NCI-H2171 treated with DMSO at 0.1 percent for 48 hours (cell line): Measurements from ENCODE around the gene SLC47A2.
"Not testable (repeated sequence)": the region's sequence is repeated elsewhere in the genome, so short reads cannot be mapped to it uniquely, and the experiment has no call there.

Source experiments
- DNase-seq: peaks from one replicate; lab custom pipeline; 2025; lab: John Stamatoyannopoulos, UW

The SLC47A2 gene

DNA sequence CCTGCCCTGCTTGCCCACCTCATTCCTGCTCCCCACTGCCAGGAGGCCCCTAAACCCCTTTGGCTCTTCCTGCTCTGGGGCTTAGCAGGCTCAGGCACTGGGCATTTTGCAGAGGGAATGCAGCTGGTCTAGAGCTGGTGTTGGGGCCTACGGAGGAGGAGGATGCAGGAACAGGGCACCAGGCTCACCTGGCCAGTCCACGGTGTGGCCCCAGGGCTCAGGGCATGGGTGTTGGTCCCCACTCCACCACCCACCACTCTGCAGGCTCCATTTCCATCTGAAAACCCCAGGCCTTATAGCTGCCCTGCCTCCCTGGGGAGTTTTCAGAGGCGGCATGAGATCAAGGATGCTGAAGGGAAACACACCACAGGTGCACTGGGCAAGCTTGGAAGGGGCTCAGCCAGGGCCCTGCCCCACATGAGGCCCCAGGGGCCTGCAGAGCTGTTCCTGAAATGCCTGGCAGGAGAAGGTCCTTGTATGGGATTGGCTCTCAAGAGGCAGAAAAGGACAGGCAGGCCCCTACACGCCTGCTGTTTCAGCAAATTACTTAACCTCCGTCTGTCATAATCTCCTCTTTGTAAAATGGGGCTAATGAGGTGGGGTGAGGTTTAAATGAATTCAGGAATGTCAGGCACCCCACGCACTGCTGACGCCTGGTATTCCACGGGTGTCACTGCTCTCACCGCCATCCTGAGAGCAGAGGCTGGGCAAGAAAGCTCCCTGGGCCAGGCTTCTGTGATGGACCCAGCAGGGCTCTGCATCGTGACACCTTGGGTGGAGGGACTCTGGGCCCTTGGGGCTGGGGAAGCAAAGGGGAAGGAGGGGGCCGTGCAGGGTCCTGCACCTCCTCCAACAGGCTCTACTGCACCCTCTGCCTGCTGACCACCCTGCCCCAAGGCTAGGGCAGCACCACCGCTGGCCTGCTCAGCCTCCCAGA is 9.3 kb downstream of the SLC47A2 start:
- DNase-seq: peak; percentile 98

DNA sequence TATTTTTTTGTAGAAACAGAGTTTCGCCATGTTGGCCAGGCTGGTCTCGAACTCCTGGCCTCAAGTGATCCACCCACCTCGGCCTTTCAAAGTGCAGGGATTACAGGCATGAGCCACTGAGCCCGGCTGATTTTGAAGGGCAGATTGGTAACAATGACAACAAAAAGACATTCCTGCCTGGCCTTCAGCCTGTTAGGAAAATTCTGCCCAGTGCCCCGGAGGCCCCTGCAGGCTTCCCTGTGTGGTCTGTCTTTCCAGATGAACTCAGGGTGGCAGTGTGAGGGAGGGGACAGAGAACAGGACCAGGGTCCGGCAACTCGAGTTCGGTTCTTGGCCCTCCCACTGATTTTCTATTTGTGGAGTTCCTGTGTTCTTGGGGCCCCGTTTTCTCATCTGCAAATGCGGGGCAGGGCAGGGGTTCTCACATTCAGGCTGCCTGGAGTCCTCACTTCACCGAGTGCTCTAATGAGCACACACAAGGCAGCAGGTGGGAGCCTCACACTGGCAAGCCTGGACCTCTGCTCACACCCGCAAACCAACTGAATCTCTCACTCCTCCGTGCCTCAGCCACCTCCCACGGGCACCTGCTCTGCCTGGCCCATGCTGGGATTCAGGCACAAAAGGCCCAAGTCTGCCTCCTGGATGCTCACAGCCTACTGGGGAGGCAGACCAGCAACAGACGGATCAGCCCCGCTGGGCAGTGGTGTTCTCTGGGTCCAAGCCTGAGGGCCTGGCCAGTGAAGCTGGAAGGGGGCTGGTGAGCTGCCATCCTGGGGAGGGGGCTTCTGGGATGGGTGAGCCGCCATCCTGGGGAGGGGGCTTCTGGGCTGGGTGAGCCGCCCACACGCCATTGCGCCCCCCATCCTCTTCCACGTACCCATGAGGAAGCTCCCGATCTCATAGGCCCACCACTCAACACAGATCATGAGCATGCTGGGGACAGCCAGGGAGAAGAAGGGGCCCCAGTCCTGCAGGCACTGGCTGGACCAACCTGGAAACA is 10.3 kb downstream of the SLC47A2 start:
- DNase-seq: peak; percentile 78

DNA sequence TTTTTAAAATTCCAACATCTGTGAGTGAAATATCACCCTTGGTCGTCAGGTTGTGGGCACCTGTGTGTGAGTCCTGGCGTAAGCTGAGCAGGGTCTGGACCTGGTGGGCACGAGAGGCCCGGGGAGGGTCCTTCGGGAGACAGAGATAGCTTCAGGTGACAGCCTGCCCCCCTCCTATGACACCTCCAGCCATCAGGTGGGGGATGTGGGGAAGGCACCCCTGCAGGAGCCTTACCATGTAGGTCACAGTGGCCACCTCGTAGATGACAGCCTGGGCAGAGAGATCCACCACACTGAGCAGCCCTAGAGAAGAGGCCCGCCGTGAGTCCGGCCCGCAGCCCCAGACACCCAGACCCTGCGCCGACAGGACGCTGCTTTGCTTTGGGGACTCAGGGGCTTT is 11.2 kb downstream of the SLC47A2 start:
- DNase-seq: no peak

DNA sequence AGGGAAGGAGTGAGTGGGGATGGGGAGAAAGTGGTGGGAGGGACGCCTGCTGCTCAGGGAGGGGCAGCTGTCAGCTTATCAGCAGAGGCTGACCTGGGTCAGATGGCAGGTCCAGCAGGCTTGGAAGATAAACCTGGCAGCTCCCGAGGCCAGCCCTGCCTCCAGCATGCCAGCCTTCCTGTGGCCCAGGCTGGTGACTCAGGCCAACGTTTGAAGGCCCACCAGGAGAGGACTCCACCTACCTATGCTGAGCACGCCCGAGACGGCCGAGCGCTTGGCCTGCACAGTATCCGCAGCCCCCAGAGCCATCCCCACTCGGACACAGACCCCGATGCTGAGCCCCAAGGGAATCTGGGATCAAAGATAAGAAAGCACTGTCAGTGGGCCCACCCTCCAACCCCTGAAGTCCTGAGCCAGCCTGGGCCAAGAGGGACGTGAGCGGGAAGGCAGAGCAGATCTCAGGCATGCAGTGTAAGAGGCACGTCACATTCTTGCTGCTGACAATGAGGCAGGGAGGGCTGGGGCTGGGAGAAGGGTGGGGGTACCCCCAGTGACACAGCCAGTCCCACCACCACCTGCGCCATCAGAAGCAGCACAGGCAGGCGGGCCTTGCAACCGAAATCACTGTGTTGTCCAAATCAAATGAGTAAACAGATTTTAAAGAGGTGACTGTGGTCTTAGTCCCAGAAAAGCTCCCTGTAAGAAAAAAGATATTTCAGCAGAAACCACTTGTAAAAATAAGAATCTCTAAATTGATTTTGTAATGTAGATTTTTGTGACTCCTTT is 12.4 kb downstream of the SLC47A2 start:
- no peak for DNase-seq

DNA sequence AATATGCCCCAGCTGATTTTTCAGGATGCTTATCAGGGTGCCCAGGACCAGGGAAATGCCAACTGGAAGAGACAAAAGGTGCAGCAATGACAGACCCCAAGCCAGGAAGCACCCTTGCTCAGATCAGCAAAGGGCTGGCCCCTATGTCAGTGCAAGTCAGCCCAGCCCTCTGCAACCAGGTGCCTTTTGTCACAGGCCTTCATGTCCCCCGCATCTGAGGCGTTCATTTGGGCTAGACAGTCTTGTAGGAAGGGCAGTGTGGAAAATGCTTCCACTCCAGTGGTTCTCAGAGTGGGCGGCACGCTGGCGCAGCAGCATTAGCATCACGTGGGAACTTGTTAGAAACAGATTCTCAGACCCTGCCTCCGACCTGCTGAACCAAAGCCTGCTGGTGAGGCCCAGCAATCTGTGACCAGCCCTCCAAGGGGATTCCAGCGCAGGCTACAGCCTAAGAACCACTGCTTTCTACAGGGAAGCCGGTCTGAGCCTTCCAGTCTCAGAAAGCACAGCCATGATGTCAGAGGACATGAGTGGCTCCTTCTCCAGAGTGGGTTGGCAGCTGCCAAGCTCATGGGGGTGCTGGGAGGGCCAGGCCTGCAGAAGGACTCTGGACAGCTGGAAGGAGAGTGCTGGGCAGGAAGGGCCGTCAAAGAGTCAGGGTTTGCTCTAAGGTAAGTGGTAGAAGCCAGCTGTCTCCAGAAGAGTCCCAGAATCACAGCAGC is 13.1 kb downstream of the SLC47A2 start:
- DNase-seq: no peak

DNA sequence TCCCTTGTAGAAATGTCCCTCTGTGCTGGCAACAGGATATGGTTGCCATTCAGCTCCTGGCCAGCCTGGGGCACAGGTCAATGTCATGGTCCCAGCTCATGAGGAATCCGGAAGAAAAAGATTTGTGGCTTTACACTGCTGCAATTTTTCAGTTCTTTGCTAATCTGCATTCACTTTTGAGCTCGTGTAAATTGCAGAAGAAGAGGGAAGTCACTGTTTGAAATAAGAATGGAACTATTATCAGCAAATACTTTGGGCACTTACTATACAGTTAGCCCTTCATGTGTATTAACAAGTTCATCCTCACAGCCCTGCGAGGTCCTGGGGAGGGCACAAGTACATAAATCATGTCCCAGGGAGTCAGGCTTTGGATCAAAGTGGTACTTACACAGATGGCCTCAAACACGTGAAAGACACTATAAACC is 14.2 kb downstream of the SLC47A2 start:
- no peak for DNase-seq

DNA sequence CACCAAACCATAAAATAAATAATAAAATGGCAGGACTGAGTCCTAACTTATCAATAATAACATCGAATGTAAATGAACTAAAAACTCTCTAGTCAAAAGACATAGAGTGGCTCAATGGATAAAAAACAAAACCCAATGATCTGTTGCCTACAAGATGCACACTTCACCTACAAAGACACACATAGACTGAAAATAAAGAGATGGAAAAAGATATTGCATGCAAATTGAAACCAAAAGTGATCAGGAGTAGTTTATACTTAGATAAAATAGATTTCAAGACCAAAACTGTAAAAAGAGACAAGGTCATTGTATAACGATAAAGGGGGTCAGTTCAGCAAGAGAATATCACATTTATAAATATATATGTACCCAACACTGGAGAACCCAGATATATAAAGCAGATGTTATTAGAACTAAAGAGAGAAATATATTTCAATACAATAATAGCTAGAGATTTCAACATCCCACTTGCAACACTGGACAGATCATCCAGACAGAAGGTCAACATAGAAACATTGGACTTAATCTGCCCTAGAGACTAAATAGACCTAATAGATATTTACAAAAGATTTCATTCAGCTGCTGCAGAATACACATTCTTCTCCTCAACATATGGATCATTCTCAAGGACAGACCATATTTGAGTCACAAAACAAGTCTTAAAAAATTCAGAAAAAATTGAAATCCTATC is 29.8 kb downstream of the SLC47A2 start:
- DNase-seq: no peak

DNA sequence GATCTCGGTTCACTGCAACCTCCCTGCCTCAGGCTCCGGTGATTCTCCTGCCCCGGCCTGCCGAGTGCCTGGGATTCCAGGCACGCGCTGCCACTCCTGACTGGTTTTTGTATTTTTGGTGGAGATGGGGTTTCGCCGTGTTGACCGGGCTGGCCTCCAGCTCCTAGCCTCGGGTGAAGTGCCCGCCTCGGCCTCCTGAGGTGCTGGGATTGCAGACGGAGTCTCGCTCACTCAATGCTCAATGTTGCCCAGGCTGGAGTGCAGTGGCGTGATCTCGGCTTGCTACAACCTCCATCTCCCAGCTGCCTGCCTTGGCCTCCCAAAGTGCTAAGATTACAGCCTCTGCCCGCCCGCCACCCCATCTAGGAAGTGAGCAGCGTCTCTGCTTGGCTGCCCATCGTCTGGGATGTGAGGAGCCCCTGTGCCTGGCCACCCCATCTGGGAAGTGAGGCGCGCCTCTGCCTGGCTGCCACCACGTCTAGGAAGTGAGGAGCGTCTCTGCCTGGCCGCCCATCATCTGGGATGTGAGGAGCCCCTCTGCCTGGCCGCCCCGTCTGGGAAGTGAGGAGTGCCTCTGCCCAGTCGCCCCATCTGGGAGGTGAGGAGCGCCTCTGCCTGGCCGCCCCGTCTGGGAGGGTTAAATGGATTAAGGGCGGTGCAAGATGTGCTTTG is 31.3 kb downstream of the SLC47A2 start:
- not testable (repeated sequence) for DNase-seq

DNA sequence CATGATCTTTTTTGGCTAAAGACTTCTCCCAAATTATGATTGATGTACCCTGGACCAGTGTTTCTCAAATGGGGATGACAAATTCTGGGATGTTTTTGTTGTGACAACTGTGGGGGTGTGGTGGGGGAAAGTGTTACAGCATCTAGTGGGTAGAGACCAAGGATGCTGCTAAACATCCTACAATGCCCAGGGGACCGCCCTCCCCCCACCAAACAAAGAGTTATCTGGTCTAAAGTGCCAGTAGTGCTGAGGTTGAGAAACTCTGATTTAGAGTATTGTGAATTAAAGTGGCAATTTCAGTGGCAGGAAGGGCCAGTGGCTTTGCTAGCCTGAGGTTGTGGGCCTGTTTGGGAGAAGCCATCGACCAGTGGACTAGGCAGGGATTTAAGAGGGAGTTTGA is 33.3 kb downstream of the SLC47A2 start:
- no peak for DNase-seq

DNA sequence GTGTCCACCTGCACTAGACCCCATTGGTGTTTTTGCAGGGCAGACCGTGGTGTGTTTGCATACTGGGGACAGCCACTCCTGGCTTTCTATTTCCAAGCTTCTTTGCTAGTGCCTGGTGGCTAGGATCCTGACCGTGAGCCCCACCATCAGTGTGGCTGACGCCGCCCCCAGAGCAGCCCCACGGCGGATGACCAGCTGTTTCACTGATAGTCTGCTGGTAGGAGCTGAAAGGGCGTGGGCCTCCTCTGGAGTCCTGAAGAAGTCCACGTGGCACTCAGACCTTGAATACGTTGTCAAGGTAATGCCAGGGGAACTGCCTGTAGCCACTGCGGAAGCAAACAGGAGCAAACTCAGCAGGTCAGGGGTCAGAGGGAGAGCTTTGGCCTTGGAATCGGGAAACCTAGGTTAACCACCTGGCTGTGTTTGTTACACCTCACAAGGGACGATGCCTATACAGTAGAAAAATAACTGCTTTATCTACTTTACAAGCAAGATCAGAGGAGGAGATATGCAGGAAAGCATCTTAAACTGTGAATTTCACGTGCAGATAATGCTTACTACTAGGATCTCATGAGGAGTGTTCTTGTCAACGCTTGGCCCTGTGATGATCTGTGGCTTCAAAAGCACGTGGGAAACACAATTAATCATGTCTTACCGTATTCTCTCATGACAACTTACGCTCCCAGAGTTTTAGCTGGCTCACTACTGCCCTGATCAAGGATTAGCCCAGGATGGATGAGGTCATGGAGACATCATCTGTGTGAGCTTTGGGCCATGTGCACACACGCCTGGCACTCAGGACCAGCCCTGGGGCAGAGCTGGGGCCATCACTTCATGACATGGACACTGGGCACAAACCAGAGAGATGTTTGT is 37.6 kb downstream of the SLC47A2 start:
- DNase-seq: no peak

DNA sequence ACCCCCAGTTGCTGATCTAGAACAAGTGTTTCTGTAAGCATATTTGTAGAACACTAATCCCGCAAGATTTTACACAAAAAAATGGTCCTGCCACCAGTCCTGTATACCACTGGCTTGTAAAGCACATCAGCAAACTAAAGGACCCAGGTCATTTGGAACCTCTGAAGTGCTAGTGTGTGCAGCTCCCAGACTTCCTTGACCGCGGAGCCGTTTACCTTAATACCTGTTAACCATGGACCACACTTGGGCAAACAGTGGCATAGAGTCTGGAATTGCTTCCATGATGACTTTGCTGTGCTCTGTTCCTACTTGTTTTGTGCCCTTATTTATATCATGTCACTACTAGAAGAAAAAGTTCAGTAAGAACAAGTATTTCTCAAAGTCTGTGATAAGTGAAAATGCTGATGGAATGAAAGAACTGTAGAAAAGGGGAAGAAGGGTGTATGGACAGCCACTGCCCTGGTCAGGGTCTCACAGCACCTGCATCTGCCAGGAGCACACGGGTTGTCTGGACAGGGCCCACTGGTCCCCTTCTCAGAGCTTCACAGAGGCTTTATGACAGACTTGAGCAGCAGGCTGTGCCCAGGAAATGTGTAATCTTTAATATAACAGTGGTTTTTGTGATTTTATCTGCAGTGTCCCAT is 38.5 kb downstream of the SLC47A2 start:
- no peak for DNase-seq

DNA sequence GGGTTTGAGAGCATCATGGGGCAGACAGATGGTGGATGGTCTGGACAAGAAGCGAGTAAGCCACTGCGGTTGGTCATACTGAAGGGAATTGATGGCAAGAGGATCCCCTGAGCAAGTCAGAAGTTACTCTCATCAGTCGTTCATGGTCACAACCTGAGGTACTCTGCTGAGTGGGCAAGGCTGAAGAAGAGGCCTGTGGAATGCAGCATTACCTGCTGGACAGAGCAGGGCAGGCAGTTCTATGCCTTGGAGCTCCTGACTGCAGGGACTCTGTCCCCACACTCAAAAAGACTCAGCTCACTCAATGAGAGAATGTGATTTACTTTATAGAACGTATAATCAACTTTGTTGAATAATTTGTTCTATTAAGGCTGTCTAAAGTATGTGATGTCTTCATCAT is 39.5 kb downstream of the SLC47A2 start:
- DNase-seq: no peak

DNA sequence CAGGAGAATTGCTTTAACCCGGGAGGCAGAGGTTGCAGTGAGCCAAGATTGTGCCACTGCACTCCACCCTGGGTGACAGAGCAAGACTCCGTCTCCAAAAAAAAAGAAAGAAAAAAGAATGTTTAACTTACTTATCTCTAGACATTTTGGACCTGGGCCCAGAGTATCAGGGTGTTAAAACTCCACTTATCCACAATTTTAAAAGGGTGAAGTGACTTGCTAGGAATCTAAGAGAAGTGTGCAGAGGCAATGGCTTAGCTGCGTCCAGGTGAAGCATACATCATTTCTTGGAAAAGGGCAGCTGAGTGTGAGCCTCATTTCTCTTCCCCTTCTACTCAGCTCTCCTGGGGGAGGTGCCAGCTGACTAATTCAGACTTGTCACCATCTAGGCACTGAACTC is 42.8 kb downstream of the SLC47A2 start:
- DNase-seq: no peak

DNA sequence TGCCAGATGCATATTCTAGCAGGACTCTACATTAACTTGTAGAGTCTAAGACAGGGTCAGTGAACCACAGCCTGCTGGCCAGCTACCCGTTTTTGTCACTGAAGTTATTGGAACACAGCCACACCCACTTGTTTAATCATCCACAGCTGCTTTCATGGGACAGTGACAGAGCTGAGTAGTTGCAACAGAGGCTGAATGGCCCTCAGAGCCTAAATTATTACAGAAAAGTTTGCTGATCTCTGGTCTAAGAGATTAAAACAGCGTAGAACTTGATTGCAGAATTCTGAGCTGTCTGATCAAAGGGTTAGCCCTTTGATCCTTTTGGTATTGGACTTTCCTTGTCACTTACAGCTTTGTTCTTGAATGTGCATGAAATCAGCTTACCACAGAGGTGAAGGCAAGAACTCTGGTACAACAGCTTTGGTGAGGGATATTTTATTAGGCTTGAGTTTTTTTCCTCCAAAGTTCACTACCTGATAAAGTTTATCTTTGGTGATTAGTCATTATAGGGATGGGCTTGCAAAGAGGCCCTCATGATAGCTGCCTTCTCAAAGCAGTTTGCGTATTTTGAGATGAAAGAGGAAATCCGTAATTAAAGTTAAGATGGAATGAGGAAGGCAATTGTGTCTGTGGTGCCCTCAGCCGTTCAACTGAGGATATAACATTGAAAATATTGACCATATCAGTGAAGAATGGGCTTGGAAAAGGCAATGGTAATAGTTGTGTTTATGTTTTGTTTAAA is 44.2 kb downstream of the SLC47A2 start:
- no peak for DNase-seq

DNA sequence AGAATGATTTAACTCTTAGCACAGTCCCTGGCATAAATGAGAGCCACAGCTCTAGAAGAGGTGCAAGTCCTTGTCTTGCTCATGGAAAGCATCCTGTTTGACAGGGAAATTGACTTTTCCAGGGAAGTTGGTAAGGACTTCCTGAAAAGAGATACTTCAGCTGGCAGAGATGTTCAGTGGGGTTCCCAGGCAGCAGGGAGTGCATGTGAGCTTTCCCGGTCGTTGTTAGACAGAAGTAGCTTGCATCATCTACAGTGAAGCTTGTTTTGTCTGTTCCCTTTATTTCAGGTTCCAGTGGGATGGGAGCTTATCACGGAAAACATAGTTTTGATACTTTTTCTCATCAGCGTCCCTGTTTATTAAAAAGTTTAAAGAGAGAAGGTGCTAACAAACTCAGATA is 45.0 kb downstream of the SLC47A2 start:
- no peak for DNase-seq

DNA sequence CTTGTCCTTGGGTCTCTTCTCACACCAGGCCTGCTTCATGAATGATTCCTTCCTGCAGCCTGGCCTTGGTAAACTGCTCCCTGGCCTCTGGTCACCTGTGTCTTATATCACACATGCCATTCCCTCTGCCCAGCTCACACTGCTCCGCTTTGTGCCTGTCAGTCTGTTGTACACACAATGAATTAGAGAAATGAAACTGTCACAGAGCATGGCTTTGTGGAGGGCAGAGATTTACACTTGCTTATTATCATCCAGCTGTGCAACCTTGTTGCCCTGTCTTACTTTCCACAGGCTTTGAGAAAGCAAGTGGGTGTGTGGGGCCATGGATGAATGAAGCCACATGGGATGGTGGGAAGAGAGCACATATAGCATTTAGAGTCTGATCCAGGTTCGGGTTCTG is 45.5 kb downstream of the SLC47A2 start:
- DNase-seq: no peak

DNA sequence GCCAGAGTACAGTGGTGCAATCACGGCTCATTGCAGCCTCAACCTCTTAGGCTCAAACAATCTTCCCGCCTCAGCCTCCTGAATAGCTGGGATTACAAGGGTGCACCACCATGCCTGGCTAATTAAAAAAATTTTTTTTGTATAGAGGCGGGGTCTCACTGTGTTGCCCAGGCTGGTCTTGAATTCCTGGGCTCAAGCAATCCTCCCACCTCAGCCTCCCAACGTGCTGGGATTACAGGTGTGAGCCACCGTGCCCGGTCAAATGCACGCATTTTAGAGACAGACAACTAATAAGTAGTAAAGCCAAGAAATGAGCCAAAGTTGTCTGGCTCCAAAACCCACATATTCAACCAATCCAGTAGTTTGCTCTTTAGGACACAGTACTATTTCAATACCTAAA is 46.7 kb downstream of the SLC47A2 start:
- DNase-seq: not testable (repeated sequence)

DNA sequence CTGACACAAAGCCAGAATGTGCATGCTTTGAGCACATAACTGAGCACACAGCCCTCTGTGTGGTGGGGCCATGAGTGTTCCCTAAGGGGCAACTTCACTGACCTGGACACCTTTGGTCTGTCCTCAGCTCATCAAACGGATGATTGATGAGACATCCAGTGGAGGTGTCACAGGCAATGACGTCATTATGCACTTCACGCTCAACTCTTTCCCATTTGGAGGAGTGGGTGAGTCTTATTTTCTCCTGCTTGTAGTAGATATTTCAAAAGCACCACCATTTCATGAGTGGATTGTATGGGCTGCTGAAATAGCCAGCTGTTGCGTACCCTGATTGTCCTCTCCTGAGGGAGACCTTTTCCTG is 51.6 kb downstream of the SLC47A2 start:
- DNase-seq: no peak
